Common myeloid progenitor, CD34-positive (primary cell): ENCODE measurements around the gene MMP28.

ENCODE experiments used
- CTCF ChIA-PET: fragments of 350-600 bp; sonication (Branson Sonifier 250); formaldehyde crosslinking; loops from one replicate; lab custom pipeline; 2021; ENCODE audit warnings: antibody characterized with exemption; lab: Charles Lee
- POLR2A ChIA-PET: fragments of 350-600 bp; sonication (Branson Sonifier 250); formaldehyde crosslinking; loops from one replicate; lab custom pipeline; 2021; ENCODE audit warnings: antibody characterized with exemption; lab: Charles Lee
- DNase-seq, 3 donors: peaks; one replicate each; pipeline versions ENCODE4 v3.0.0 to v3.0.0-alpha.2; 2013
- H3K27ac ChIP-seq, 2 experiments: 1 replicate in 1 of 2; 2 replicates in 1 of 2; pipeline ENCODE4 v1.7.0; 2013; ENCODE audit warnings: inconsistent platforms in 2 of 2, low read length in 2 of 2, mild to moderate bottlenecking in 2 of 2, low read depth in 1 of 2, moderate library complexity in 1 of 2; ENCODE audit not compliant: severe bottlenecking in 2 of 2, insufficient read depth in 1 of 2, poor library complexity in 1 of 2
- H3K27me3 ChIP-seq, 5 experiments: replicated peaks in 2 of 5; 1 replicate in 3 of 5; 2 replicates in 2 of 5; pipeline versions ENCODE4 v1.6.1 to v1.7.0; 2013; ENCODE audit warnings: low read length in 4 of 5, mild to moderate bottlenecking in 2 of 5, moderate library complexity in 2 of 5, inconsistent platforms in 1 of 5; ENCODE audit not compliant: insufficient read depth in 5 of 5, control insufficient read depth in 4 of 5
- H3K36me3 ChIP-seq, 4 experiments: 1 replicate in 2 of 4; 2 replicates in 2 of 4; pipeline versions ENCODE4 v1.6.1 to v1.7.0; 2013; ENCODE audit warnings: low read length in 3 of 4, control low read depth in 1 of 4, mild to moderate bottlenecking in 1 of 4; ENCODE audit not compliant: control insufficient read depth in 4 of 4, insufficient read depth in 4 of 4
- H3K4me1 ChIP-seq, 4 experiments: 1 replicate in 3 of 4; 2 replicates in 1 of 4; pipeline versions ENCODE4 v1.6.1 to v1.7.1; 2013; ENCODE audit warnings: low read length in 3 of 4, mild to moderate bottlenecking in 3 of 4, control low read depth in 1 of 4, inconsistent platforms in 1 of 4, moderate library complexity in 1 of 4; ENCODE audit not compliant: control insufficient read depth in 4 of 4, insufficient read depth in 4 of 4; ENCODE audit errors: control extremely low read depth in 1 of 4
- H3K4me3 ChIP-seq, 7 experiments: 1 replicate in 4 of 7; 2 replicates in 3 of 7; pipeline versions ENCODE4 v1.5.1 to v1.7.0; 2013; ENCODE audit warnings: mild to moderate bottlenecking in 7 of 7, low read length in 6 of 7, moderate library complexity in 6 of 7, inconsistent platforms in 2 of 7, low read depth in 2 of 7, control low read depth in 1 of 7; ENCODE audit not compliant: insufficient read depth in 4 of 7, control insufficient read depth in 1 of 7; ENCODE audit errors: extremely low read depth in 1 of 7
- H3K9me3 ChIP-seq, 5 experiments: 1 replicate in 4 of 5; 2 replicates in 1 of 5; pipeline versions ENCODE4 v1.6.1 to v1.7.1; 2013; ENCODE audit warnings: low read length in 4 of 5, mild to moderate bottlenecking in 2 of 5, inconsistent platforms in 1 of 5, low read depth in 1 of 5, moderate library complexity in 1 of 5; ENCODE audit not compliant: control insufficient read depth in 4 of 5, insufficient read depth in 2 of 5; ENCODE audit errors: control extremely low read depth in 1 of 5
- WGBS: methylation state at CpG from one replicate; pipeline ENCODE4 v1.1.5; 2013; ENCODE audit not compliant: insufficient coverage; 5-methylcytosine and 5-hydroxymethylcytosine counted together

MMP28 gene

DNA sequence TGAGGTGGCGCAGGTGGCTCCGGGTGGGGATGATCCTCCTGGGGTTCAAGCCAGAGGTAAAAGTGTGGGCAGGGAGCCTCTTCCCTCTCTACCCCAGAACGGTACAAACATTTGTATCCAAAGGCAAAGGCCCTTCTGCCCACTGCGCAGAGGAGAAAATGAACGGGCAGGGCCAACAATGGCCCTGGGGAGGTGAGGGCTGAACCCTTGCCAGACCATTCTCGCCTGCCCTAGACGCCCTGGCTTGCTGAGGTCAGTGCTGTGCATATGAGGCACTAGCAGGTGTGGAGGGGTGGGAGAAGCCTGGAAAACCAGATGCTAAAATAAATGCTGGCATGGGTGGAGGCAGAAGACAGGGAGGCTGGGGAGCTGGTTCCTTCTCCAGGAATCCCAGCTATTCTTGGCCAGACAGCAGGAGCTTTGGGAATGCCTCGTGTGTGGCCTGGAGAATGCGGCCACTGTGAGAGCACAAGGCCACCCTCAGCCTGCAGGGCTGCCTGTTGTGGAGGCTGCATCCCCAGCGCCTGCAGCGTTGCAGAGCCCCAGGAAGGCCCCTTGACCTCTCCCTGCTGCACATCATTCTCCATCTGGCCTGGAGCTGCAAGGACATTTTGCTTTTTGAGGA, 30.2 kb downstream of the MMP28 start:
- ChIA-PET CTCF (interaction anchor here (0.9 to 24.9 kb wide), 13 partner anchors 8 to 157 kb away, joined by 3 to 482 read pairs (median 12); partner anchors contain the start of genes GAS2L2, MMP28 and TAF15), POLR2A (interaction anchor here (1.4 to 2.0 kb wide), 2 partner anchors 39 to 44 kb away, joined by 9 to 22 read pairs; partner anchors contain the start of gene TAF15)
- Histone ChIP-seq H3K27ac (no peak overlapping the region), H3K4me1 (peaks cover 0 to 21% (median 17%) of the 10 kb centered on the region in 4 experiments), H3K36me3 (no peaks in the 10 kb centered on the region), H3K27me3 (no peaks in the 10 kb centered on the region), H3K9me3 (no peaks in the 10 kb centered on the region), H3K4me3 (peak overlapping the region in 6 of 7 experiments; percentile 61 to 86 (median 74))
- DNase-seq = no peak
- WGBS = 87% methylated on average over 10 of the region's 11 CpGs

DNA sequence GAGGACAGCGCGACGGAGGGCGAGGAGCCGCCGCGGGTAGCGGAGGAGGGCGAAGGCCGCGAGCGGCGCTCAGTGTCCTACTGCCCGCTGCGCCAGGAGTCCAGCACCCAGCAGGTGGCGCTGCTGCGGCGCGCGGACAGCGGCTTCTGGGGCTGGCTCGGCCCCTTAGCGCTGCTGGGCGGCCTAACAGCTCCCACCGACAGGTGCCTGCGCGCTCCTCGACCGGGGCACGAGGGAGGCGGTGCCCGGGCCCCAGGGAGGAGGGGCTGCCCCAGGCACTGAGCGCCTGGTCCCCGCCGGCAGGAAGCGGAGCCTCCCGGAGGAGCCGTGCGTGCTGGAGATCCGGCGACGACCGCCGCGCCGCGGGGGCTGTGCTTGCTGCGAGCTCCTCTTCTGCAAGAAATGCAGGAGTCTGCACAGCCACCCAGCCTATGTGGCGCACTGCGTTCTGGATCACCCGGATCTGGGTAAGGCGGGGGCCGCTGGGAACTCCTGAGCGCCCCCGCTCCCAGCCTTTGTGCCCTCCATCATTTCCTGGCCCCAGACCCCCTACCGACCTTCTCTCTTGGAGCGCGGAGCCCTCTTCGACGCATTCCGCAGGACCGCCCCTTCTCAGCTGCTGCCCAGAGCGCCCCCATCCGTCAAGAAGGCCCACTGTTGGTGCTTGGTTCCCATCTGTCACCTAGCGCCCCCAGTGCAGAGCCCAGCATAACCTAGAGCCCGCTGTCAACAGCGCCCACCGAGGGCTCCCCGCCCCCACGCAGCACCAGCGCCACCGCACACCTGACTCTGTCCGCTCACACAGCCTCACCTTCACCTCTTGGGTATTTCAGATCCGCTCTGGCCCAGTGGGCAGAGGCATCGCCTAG, 31.1 kb downstream of the MMP28 start:
- no peaks in the 10 kb centered on the region for H3K27me3 ChIP-seq
- H3K4me3 ChIP-seq = peak overlapping the region; percentile 41 to 86 (median 73)
- no peak overlapping the region for H3K27ac ChIP-seq
- POLR2A ChIA-PET = interaction anchor here (0.6 to 2.0 kb wide), 7 partner anchors 25 to 148 kb away, joined by 3 to 22 read pairs (median 4); partner anchors contain the start of gene TAF15
- CTCF ChIA-PET = interaction anchor here (0.7 to 24.9 kb wide), 26 partner anchors 8 to 202 kb away, joined by 3 to 482 read pairs (median 6); partner anchors contain the start of genes GAS2L2, MMP28, RASL10B and TAF15
- 2% methylated on average over 56 of the region's 75 CpGs for WGBS
- no peaks in the 10 kb centered on the region for H3K36me3 ChIP-seq
- peaks cover 0 to 21% (median 17%) of the 10 kb centered on the region in 4 experiments for H3K4me1 ChIP-seq
- DNase-seq = peak; percentile 91 to 93 (median 92)
- no peaks in the 10 kb centered on the region for H3K9me3 ChIP-seq

- Histone ChIP-seq H3K4me3 (peak overlapping the region; percentile 41 to 86 (median 73)), H3K36me3 (no peaks in the 10 kb centered on the region), H3K4me1 (peaks cover 0 to 21% (median 17%) of the 10 kb centered on the region in 4 experiments), H3K27me3 (no peaks in the 10 kb centered on the region), H3K27ac (no peak overlapping the region), H3K9me3 (no peaks in the 10 kb centered on the region)
- ChIA-PET POLR2A (interaction anchor here (0.6 to 2.0 kb wide), 7 partner anchors 25 to 148 kb away, joined by 3 to 22 read pairs (median 4); partner anchors contain the start of gene TAF15), CTCF (interaction anchor here (0.7 to 24.9 kb wide), 26 partner anchors 8 to 202 kb away, joined by 3 to 482 read pairs (median 6); partner anchors contain the start of genes GAS2L2, MMP28, RASL10B and TAF15)
- 10% methylated on average over 12 of the region's 17 CpGs for WGBS
- DNase-seq = no peak
Measured at GRCh38 chr17:35763767-35764122, 31.7 kb downstream of the MMP28 start.

- Histone ChIP-seq H3K9me3 (peaks cover 0 to 2% (median 0%) of the 10 kb centered on the region in 5 experiments), H3K4me3 (no peak overlapping the region), H3K4me1 (peaks cover 0 to 21% (median 16%) of the 10 kb centered on the region in 4 experiments), H3K36me3 (peaks cover 0 to 4% (median 0%) of the 10 kb centered on the region in 4 experiments), H3K27me3 (no peaks in the 10 kb centered on the region), H3K27ac (no peak overlapping the region)
- CTCF ChIA-PET = interaction anchor here (0.9 to 24.9 kb wide), 3 partner anchors 11 to 50 kb away, joined by 3 to 482 read pairs (median 72); partner anchors contain the start of genes GAS2L2 and TAF15
- 97% methylated on average over 5 of the region's 5 CpGs for WGBS
- DNase-seq = no peak
- POLR2A ChIA-PET = interaction anchor here (0.6 kb wide), 1 partner anchor 12 kb away, joined by 3 read pairs; no protein-coding TSS in a partner anchor
Measured at GRCh38 chr17:35761601-35762000, 33.8 kb downstream of the MMP28 start.

DNA sequence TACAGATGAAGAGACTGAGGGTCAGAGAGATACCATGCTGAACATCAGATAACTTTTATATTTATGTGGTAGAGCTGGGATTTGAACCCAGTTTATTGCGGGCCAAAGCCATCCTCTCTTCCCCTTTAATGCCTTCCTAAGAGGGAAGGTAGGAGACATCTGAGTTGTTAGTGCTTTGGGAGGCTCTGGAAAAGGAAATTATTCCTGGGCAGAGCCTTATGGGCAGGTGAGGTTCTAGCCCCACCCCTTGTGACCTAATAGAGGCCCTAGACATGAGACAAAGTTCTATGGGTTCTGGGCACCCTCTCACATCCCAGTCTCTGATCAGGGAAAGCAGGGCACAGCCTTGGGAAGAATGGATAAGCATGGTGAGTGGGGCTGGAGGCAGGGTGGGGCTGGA, 34.9 kb downstream of the MMP28 start, which contains the start of gene C17orf50:
Gene C17orf50, plus strand, starts transcription at position 301 of the 400 bp plus-strand sequence. Its CDS starts 55 bp downstream, at position 356.
- H3K27ac ChIP-seq = no peak within 1 kb of the TSS
- no peaks in the 10 kb centered on the region for H3K27me3 ChIP-seq
- DNase-seq = no peak
- H3K9me3 ChIP-seq = peaks cover 0 to 2% (median 0%) of the 10 kb centered on the region in 5 experiments
- CTCF ChIA-PET = interaction anchor here (1.3 to 24.9 kb wide), 3 partner anchors 8 to 51 kb away, joined by 4 to 482 read pairs (median 72); partner anchors contain the start of genes GAS2L2 and TAF15
- WGBS = no CpG with 5 or more reads among the region's 1 CpG
- H3K36me3 ChIP-seq = peaks cover 0 to 4% (median 0%) of the 10 kb centered on the region in 4 experiments
- POLR2A ChIA-PET = no interaction called here
- H3K4me1 ChIP-seq = peaks cover 0 to 17% (median 14%) of the 10 kb centered on the region in 4 experiments
- H3K4me3 ChIP-seq = no peak within 1 kb of the TSS

GRCh38 chr17:35757243-35757642, 38.2 kb downstream of the MMP28 start:
- H3K36me3 ChIP-seq = peaks cover 0 to 4% (median 0%) of the 10 kb centered on the region in 4 experiments
- DNase-seq = no peak
- H3K27me3 ChIP-seq = no peaks in the 10 kb centered on the region
- no peak overlapping the region for H3K27ac ChIP-seq
- H3K9me3 ChIP-seq = peaks cover 0 to 2% (median 0%) of the 10 kb centered on the region in 5 experiments
- peaks cover 0 to 10% (median 4%) of the 10 kb centered on the region in 4 experiments for H3K4me1 ChIP-seq
- ChIA-PET CTCF (interaction anchor here (1.0 to 2.5 kb wide), 6 partner anchors 9 to 144 kb away, joined by 3 to 12 read pairs (median 6); no protein-coding TSS in a partner anchor), POLR2A (no interaction called here)
- H3K4me3 ChIP-seq = no peak overlapping the region
